Ectodermal cell (in vitro differentiated cells): Measurements from ENCODE around the gene ZBTB38.

Source experiments
- H3K27ac ChIP-seq: 2 replicates; pipeline ENCODE4 v1.7.0; 2013; ENCODE audit warnings: mild to moderate bottlenecking, low read depth, low read length; ENCODE audit not compliant: insufficient read depth, poor library complexity, severe bottlenecking
- H3K27me3 ChIP-seq: 2 replicates; pipeline ENCODE4 v1.7.0; 2013; ENCODE audit warnings: mild to moderate bottlenecking, low read length; ENCODE audit not compliant: insufficient read depth, control insufficient read depth, poor library complexity, severe bottlenecking
- H3K36me3 ChIP-seq: one replicate; pipeline ENCODE4 v1.7.0; 2013; ENCODE audit warnings: low read length; ENCODE audit not compliant: control insufficient read depth, insufficient read depth
- H3K4me1 ChIP-seq: one replicate; pipeline ENCODE4 v1.7.0; 2013; ENCODE audit warnings: low read length; ENCODE audit not compliant: control insufficient read depth, insufficient read depth
- H3K4me3 ChIP-seq: 2 replicates; pipeline ENCODE4 v1.7.0; 2013; ENCODE audit warnings: low read depth, low read length, control low read depth; ENCODE audit not compliant: insufficient read depth
- H3K9me3 ChIP-seq: 2 replicates; pipeline ENCODE4 v1.7.0; 2013; ENCODE audit warnings: mild to moderate bottlenecking, low read length, moderate library complexity; ENCODE audit not compliant: control insufficient read depth
- WGBS, 2 experiments: methylation state at CpG; one replicate each; pipeline ENCODE4 v1.1.7; 2013; ENCODE audit warnings: missing lambda C conversion rate in 2 of 2; 5-methylcytosine and 5-hydroxymethylcytosine counted together

The ZBTB38 gene

DNA sequence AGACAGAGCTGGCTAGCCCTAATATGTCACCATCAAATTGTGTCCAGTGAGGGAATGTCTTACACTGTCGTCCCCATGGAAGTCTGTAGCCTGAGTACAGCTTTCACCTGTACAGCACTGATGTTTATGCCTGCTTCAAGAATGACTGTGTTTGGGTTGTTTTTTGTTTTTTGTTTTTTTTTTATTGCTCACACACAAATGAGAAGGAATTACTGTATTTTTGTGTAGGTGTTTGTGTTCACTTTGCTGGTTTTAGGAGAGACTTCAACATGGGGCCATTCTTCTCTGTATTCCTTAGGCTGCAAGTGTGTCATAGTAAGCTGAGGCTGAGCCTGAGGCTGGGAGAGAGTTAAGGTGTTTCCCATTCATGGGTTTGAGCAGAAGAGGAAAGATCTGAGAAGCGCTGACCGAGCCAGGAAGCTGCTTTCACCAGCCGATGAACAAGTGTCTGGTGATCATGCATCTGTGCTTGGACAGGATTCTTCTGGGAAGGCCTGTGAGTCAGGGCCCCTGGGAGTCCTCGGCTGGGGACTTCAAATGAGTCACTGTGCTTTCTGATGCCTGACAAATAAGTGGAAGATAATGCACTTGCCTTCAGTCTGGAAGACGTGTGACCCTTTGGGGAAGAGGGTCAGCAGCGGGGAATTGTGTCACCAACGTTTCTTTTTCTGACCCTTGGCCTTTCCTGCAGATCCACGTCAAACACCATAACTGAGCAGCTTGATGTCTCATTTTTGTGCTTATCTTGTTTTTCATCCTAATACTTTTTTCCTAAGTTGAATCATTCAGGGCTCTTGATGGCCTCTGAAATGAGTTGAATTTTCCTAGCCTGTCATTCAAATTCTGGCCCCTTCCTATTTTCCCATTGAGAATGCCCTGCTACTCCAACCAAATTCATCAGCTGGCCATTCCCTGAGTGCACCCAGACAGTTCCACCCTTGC lies 36.7 kb upstream of the ZBTB38 start:
- Histone ChIP-seq H3K9me3 (no peaks in the 10 kb centered on the region), H3K4me1 (peaks cover 7% of the 10 kb centered on the region), H3K4me3 (no peak overlapping the region), H3K36me3 (no peaks in the 10 kb centered on the region), H3K27me3 (no peaks in the 10 kb centered on the region), H3K27ac (no peak overlapping the region)
- 82 to 85% methylated on average over 9 of the region's 9 CpGs for WGBS, 2 experiments

DNA sequence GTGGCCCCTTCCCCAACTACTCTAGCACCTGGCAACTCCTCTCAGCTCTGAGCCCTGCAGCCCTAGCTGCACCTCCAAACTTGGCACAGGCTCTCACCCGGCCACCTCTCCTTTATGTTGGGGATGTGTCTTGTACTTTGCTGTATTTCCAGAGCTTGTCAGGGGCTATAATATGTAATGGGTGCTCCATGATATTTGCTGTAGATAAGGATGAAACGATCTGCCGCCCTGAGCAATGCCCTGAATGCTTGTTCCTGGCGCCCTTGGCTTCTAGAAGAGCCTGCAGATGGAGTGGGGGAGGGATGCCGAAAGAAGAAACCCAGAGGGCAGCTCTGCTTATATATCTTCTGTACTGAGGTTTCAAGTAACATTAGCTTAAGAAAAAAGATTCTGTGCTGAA lies 35.9 kb upstream of the ZBTB38 start:
- no peaks in the 10 kb centered on the region for H3K27me3 ChIP-seq
- 91 to 94% methylated on average over 5 of the region's 5 CpGs for WGBS, 2 experiments
- peaks cover 7% of the 10 kb centered on the region for H3K4me1 ChIP-seq
- no peaks in the 10 kb centered on the region for H3K36me3 ChIP-seq
- no peaks in the 10 kb centered on the region for H3K9me3 ChIP-seq
- no peak overlapping the region for H3K4me3 ChIP-seq
- no peak overlapping the region for H3K27ac ChIP-seq

DNA sequence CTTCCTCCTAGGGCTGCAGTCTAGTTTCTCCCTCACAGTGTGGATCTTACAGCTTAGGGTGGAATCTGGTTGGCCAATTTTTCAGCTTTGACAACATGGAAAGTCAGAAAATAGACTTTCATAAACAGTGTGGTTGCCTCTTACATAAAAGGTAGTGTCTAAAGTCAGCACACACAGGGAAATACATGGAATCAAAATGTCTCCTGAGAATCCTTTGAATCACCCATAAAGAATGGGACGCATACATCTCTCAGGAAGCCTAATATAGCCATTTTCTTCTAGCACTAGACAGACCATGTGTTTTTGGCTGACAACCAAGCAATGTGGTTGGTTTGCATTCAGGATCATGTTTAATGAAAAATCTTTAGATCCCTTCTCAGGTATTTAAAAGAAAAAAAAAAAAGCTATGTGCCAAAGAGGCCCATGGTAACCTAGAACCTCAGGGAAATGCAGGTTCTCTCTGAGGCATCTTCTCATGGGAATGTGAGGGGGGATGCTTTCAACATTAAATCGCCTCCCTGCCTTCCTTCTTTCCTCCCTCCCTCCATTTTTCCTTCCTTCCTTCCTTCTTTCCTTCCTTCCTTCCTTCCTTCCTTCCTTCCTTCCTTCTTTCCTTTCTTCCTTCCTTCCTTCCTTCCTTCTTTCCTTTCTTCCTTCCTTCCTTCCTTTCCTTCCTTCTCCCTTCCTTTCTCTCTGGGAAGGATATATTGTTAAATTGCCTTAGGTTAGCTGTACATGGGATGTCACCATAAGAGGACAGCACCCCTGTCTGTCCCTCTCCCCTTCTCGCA lies 34.3 kb upstream of the ZBTB38 start:
- H3K9me3 ChIP-seq, result no peaks in the 10 kb centered on the region
- H3K36me3 ChIP-seq, result no peaks in the 10 kb centered on the region
- H3K27ac ChIP-seq, result no peak overlapping the region
- WGBS, 2 experiments, result 91 to 96% methylated on average over 3 of the region's 3 CpGs
- peaks cover 7% of the 10 kb centered on the region for H3K4me1 ChIP-seq
- no peaks in the 10 kb centered on the region for H3K27me3 ChIP-seq
- H3K4me3 ChIP-seq, result no peak overlapping the region

DNA sequence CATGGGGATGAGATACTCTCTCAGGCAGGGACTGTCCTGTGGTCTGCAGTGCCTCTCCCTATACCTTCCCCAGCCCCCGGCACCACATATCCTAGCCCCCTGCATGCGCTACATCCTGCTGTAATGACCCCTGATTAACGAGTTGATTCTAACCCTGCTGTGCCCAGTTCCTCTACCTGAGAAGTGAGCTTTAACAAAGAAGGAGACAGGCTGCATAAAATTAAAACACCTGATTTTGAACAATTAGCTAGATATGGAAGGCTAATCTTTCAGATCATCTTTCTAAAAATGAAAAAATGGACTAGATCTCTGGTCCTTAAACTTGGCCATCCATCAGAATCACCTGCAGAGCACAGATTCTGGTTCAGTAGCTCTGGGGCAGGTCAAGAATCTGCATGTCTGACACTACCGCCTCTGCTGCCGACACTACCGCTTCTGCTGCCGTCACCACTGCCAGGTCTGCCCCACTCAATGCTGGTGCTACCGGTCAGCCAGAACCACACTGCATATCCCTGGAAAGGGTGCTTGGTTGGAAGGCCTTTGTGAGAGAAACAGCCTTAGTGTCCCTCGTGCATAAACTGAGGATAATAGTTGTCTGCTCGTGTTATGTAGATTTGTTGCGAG lies 33.6 kb upstream of the ZBTB38 start:
- Histone ChIP-seq H3K9me3 (no peaks in the 10 kb centered on the region), H3K4me3 (no peak overlapping the region), H3K36me3 (no peaks in the 10 kb centered on the region), H3K4me1 (peaks cover 7% of the 10 kb centered on the region), H3K27ac (no peak overlapping the region), H3K27me3 (no peaks in the 10 kb centered on the region)
- 86 to 89% methylated on average over 11 of the region's 11 CpGs for WGBS, 2 experiments

DNA sequence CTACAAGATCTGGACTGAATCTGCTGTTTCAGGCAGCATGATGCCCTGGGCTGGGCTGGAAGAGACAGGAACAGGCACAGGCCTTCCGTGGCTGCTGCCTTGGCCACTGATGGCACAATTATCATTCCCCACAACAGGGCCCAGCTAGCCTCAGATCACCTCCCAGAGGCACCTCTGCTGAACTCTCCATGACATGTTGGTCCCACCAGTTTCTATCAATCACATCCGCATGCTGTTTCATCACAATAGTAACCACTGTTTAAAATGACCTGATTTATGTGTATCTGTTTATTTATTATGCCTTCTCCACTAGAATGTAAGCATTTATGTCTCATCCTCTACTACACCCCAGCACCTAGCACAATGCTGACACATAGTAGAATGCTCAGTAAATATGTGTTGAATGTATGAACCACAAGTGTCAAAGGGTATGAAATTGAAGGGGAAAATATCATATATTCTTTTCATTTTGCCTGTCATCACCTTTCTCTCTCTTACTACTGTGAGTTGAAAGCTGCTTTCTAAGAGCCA lies 32.7 kb upstream of the ZBTB38 start:
- WGBS, 2 experiments, result 85 to 87% methylated on average over 2 of the region's 2 CpGs
- no peaks in the 10 kb centered on the region for H3K27me3 ChIP-seq
- no peaks in the 10 kb centered on the region for H3K9me3 ChIP-seq
- no peak overlapping the region for H3K27ac ChIP-seq
- H3K4me1 ChIP-seq, result peaks cover 7% of the 10 kb centered on the region
- H3K4me3 ChIP-seq, result no peak overlapping the region
- no peaks in the 10 kb centered on the region for H3K36me3 ChIP-seq

GRCh38 chr3:141336672-141337522 lies 31.4 kb upstream of the ZBTB38 start:
- Histone ChIP-seq H3K27ac (no peak overlapping the region), H3K4me3 (no peak overlapping the region), H3K36me3 (no peaks in the 10 kb centered on the region), H3K27me3 (no peaks in the 10 kb centered on the region), H3K4me1 (peaks cover 7% of the 10 kb centered on the region), H3K9me3 (no peaks in the 10 kb centered on the region)
- WGBS, 2 experiments, result 90 to 91% methylated on average over 11 of the region's 12 CpGs

DNA sequence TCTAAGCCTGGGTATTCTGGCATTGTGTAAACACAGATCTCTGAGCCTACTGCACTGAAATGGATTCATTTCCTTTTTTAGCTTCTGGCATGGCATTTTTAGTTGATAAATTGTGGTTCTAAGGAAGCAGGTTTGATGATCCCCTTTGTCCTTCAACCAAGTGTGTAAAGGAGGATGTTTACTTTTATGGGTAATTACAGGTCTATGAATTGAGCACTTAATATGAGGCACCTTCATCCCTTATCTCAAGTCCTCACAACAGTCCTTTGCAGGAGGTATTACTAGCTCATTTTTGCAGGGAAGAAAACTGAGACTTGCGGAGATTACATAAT lies 30.8 kb upstream of the ZBTB38 start:
- Histone ChIP-seq H3K4me1 (peaks cover 6% of the 10 kb centered on the region), H3K36me3 (no peaks in the 10 kb centered on the region), H3K9me3 (no peaks in the 10 kb centered on the region), H3K27ac (no peak overlapping the region), H3K27me3 (no peaks in the 10 kb centered on the region), H3K4me3 (no peak overlapping the region)
- WGBS, 2 experiments, result 100% methylated on average over 1 of the region's 1 CpG; no CpG with 5 or more reads in 1 of the 2 experiments

DNA sequence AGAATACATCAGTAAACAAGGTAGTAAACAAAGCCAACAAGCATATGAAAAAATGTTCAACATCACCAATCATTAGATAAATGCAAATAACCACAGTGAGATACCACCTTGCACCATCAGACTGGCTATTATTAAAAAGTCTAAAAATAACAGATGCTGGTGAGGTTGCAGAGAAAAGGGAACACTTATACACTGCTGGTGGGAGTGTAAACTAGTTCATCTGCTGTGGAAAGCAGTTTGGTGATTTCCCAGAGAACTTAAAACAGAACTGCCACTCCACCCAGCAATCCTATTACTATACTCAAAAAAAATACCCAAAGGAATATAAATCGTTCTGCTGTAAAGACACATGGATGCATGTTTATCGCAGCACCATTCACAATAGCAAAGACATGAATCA lies 30.3 kb upstream of the ZBTB38 start:
- H3K27ac ChIP-seq, result no peak overlapping the region
- H3K9me3 ChIP-seq, result no peaks in the 10 kb centered on the region
- H3K4me3 ChIP-seq, result no peak overlapping the region
- peaks cover under 1% of the 10 kb centered on the region for H3K4me1 ChIP-seq
- no peaks in the 10 kb centered on the region for H3K36me3 ChIP-seq
- H3K27me3 ChIP-seq, result no peaks in the 10 kb centered on the region
- WGBS, 2 experiments, result 89 to 90% methylated on average over 2 of the region's 2 CpGs

DNA sequence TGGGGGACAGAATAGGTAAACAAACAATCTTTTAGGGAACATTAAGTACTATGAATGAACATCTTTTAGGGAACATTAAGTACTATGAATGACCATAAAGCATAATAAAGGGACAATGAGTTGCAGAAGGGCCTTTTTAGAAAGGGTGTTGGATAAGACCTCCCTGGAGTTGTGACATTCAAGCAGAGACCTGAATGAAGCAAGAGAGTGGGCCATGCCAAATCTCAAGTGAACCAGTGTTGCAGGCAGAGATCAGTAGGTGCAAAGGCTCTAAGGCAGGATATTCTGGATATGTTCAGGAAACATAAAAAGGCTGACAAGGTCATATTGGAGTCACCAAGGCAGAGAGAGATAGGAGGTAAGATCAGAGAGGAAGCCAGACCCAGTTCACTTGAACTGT lies 29.4 kb upstream of the ZBTB38 start:
- Histone ChIP-seq H3K4me1 (no peaks in the 10 kb centered on the region), H3K27me3 (no peaks in the 10 kb centered on the region), H3K4me3 (no peak overlapping the region), H3K27ac (no peak overlapping the region), H3K36me3 (no peaks in the 10 kb centered on the region), H3K9me3 (no peaks in the 10 kb centered on the region)
